DOHH2 (cell line): ENCODE results near the gene HBB.

Experiments
- H3F3A ChIP-seq: fragments of 200-600 bp; sonication (generic), shearing (Covaris generic); 2 replicates; pipeline ENCODE4 v1.6.0; 2016; ENCODE audit warnings: antibody characterized with exemption, mild to moderate bottlenecking; ENCODE audit not compliant: control insufficient read depth, insufficient read depth
- H3K27ac ChIP-seq: fragments of 200-600 bp; sonication (generic); 2 replicates; pipeline ENCODE4 v1.5.1; 2014; ENCODE audit warnings: low read depth, mild to moderate bottlenecking, low read length, moderate library complexity
- H3K27me3 ChIP-seq: fragments of 200-600 bp; sonication (generic); 2 replicates; pipeline ENCODE4 v1.6.1; 2014; ENCODE audit warnings: mild to moderate bottlenecking, low read length, mixed read lengths; ENCODE audit not compliant: control insufficient read depth
- H3K36me3 ChIP-seq: fragments of 200-600 bp; sonication (generic); 2 replicates; pipeline ENCODE4 v1.6.1; 2014; ENCODE audit warnings: mild to moderate bottlenecking, low read length, moderate library complexity, mixed read lengths; ENCODE audit not compliant: control insufficient read depth
- H3K4me1 ChIP-seq: fragments of 200-600 bp; sonication (generic); 2 replicates; pipeline ENCODE4 v1.6.1; 2014; ENCODE audit warnings: mild to moderate bottlenecking, low read length, mixed read lengths; ENCODE audit not compliant: control insufficient read depth
- H3K4me2 ChIP-seq: fragments of 200-600 bp; sonication (generic); 2 replicates; pipeline ENCODE4 v1.6.0; 2014; ENCODE audit warnings: mild to moderate bottlenecking, low read length, moderate library complexity
- H3K4me3 ChIP-seq: fragments of 200-600 bp; sonication (generic); 2 replicates; pipeline ENCODE4 v1.5.1; 2014; ENCODE audit warnings: mild to moderate bottlenecking, low read length, mixed read lengths
- H3K79me2 ChIP-seq: fragments of 200-600 bp; sonication (generic); 2 replicates; pipeline ENCODE4 v1.6.1; 2014; ENCODE audit warnings: mild to moderate bottlenecking, low read length, mixed read lengths; ENCODE audit not compliant: control insufficient read depth
- H3K9me2 ChIP-seq: fragments of 200-600 bp; sonication (generic); replicated peaks from 2 replicates; pipeline ENCODE4 v1.6.1; 2014; ENCODE audit warnings: mild to moderate bottlenecking, low read length, mixed read lengths; ENCODE audit not compliant: control insufficient read depth
- H3K9me3 ChIP-seq: fragments of 200-600 bp; sonication (generic); 2 replicates; pipeline ENCODE4 v1.6.1; 2014; ENCODE audit warnings: antibody characterized with exemption, low read length, mixed read lengths; ENCODE audit not compliant: control insufficient read depth, insufficient read depth
- H4K20me1 ChIP-seq: fragments of 200-600 bp; sonication (generic); 2 replicates; pipeline ENCODE4 v1.6.0; 2014; ENCODE audit warnings: low read depth, mild to moderate bottlenecking, antibody characterized with exemption, low read length, moderate library complexity; ENCODE audit not compliant: control insufficient read depth, insufficient read depth
- CTCF ChIP-seq: fragments of 200-600 bp; sonication (generic); IDR thresholded peaks from one replicate; pipeline ENCODE4 v1.5.1; 2014; ENCODE audit warnings: antibody characterized with exemption, mild to moderate bottlenecking, low read depth, low read length; ENCODE audit not compliant: poor library complexity, severe bottlenecking
- EZH2phosphoT487 ChIP-seq: fragments of 200-600 bp; sonication (generic); IDR thresholded peaks from 2 replicates; pipeline ENCODE4 v1.6.1; 2017; ENCODE audit warnings: borderline replicate concordance, mild to moderate bottlenecking, antibody characterized with exemption, low read length, moderate library complexity, mixed read lengths

The HBB gene

GRCh38 chr11:5228124-5228523 is 1.3 kb upstream of the HBB start:
- H3K9me3 ChIP-seq, result no peaks in the 10 kb centered on the region
- H3F3A ChIP-seq, result no peaks in the 10 kb centered on the region
- TF ChIP-seq CTCF, result no peak
- TF ChIP-seq EZH2phosphoT487, result no peak
- no peak overlapping the region for H3K4me2 ChIP-seq
- no peaks in the 10 kb centered on the region for H3K79me2 ChIP-seq
- no peaks in the 10 kb centered on the region for H3K4me1 ChIP-seq
- no peaks in the 10 kb centered on the region for H3K9me2 ChIP-seq
- H4K20me1 ChIP-seq, result no peaks in the 10 kb centered on the region
- H3K4me3 ChIP-seq, result no peak overlapping the region
- no peaks in the 10 kb centered on the region for H3K36me3 ChIP-seq
- no peak overlapping the region for H3K27ac ChIP-seq
- H3K27me3 ChIP-seq, result no peaks in the 10 kb centered on the region

- Histone ChIP-seq H3K27ac (no peak overlapping the region), H3K4me1 (no peaks in the 10 kb centered on the region), H3F3A (no peaks in the 10 kb centered on the region), H3K27me3 (no peaks in the 10 kb centered on the region), H3K36me3 (no peaks in the 10 kb centered on the region), H3K4me3 (no peak overlapping the region), H4K20me1 (no peaks in the 10 kb centered on the region), H3K9me2 (no peaks in the 10 kb centered on the region), H3K9me3 (no peaks in the 10 kb centered on the region), H3K79me2 (no peaks in the 10 kb centered on the region), H3K4me2 (no peak overlapping the region)
- TF ChIP-seq EZH2phosphoT487, result no peak
- no peak for TF ChIP-seq CTCF
Observed at GRCh38 chr11:5227681-5228080, 810 bp upstream of the HBB start.

GRCh38 chr11:5225480-5225871 is 1.4 kb downstream of the HBB start:
- no peak for TF ChIP-seq CTCF
- TF ChIP-seq EZH2phosphoT487, result no peak
- no peaks in the 10 kb centered on the region for H3K27me3 ChIP-seq
- H3K79me2 ChIP-seq, result no peaks in the 10 kb centered on the region
- no peaks in the 10 kb centered on the region for H4K20me1 ChIP-seq
- H3K9me3 ChIP-seq, result no peaks in the 10 kb centered on the region
- no peaks in the 10 kb centered on the region for H3K36me3 ChIP-seq
- no peak overlapping the region for H3K4me2 ChIP-seq
- no peak overlapping the region for H3K27ac ChIP-seq
- no peaks in the 10 kb centered on the region for H3K9me2 ChIP-seq
- no peak overlapping the region for H3K4me3 ChIP-seq
- no peaks in the 10 kb centered on the region for H3K4me1 ChIP-seq
- H3F3A ChIP-seq, result no peaks in the 10 kb centered on the region
